ENCODE measurements around the gene CD6.

CD6 gene

DNA sequence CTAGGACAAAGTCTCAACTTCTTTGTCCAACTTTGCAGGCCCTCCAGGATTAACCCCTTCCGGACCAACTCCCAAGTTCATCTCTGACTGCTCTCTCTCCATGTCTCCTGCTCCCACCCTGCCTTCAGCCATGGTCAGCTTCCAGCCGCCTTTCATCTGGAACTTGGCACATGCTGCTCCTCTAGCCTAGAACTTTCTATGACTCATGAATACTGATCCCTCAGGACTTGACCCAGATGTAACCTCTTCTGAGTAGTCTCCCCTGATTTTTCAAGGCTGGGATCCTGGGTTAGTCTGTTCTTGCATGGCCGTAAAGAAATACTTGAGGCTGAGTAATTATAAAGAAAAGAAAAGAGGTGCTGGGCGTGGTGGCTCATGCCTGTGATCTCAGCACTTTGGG lies 14.3 kb upstream of the CD6 start:
- DNase-seq (ENCODE audit: low spot score): no peak
- TF ChIP-seq, protein P1, sequence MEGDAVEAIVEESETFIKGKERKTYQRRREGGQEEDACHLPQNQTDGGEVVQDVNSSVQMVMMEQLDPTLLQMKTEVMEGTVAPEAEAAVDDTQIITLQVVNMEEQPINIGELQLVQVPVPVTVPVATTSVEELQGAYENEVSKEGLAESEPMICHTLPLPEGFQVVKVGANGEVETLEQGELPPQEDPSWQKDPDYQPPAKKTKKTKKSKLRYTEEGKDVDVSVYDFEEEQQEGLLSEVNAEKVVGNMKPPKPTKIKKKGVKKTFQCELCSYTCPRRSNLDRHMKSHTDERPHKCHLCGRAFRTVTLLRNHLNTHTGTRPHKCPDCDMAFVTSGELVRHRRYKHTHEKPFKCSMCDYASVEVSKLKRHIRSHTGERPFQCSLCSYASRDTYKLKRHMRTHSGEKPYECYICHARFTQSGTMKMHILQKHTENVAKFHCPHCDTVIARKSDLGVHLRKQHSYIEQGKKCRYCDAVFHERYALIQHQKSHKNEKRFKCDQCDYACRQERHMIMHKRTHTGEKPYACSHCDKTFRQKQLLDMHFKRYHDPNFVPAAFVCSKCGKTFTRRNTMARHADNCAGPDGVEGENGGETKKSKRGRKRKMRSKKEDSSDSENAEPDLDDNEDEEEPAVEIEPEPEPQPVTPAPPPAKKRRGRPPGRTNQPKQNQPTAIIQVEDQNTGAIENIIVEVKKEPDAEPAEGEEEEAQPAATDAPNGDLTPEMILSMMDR (IDR thresholded peaks at IDR 0.05; ENCODE audit: borderline replicate concordance, control extremely low read depth, extremely low read depth, insufficient read depth, missing control alignments): no peak
- in situ Hi-C loops (cut with MboI; ENCODE audit: low sequenced_read_pairs, unreplicated experiment): no loop called here

DNA sequence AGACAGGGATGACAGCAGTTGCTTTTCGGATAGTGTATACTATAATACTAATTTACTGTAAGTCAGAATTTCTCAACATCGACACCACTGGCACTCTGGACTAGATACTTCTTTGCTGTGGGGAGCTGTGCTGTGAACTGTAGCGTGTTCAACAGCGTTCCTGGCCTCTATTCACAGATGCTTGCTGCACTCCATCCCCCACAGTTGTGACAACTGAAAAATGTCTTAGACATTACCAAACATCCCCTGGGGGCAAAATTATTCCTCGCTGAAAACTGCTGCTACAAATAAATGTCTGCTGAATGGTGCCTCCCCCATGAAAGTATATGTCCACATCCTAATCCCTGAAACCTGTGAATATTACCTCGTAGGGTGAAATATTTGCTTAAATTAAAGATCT lies 12.0 kb upstream of the CD6 start:
- in situ Hi-C loops (cut with MboI; ENCODE audit: low sequenced_read_pairs, unreplicated experiment): no loop called here
- no peak for DNase-seq (ENCODE audit: low spot score)
- TF ChIP-seq, protein P1 (IDR thresholded peaks at IDR 0.05; ENCODE audit: borderline replicate concordance, control extremely low read depth, extremely low read depth, insufficient read depth, missing control alignments): no peak

DNA sequence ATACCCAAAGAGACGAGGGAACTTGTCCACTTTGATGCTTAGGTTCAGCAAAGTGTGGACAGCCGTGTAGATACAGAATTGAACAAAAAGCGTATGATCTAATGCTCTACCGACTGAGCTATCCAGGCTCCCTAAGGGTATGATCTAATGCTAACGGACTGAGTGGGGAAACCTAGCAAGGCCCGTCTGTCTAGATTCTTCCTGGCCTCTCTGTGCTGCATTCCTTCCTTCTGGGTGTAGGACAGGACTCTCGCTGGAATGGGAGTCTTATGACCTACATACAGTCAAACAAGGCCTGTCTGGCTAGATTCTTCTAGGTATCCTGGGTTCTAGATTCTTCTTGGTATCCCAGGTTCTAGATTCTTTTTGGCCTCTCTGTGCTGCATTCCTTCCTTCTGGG lies 11.1 kb upstream of the CD6 start:
- DNase-seq (ENCODE audit: low spot score): no peak
- TF ChIP-seq, protein P1 (IDR thresholded peaks at IDR 0.05; ENCODE audit: borderline replicate concordance, control extremely low read depth, extremely low read depth, insufficient read depth, missing control alignments): no peak
- in situ Hi-C loops (cut with MboI; ENCODE audit: low sequenced_read_pairs, unreplicated experiment): loop anchor here (10.0 kb wide), 1 partner anchor 164 kb away; no protein-coding TSS in a partner anchor

DNA sequence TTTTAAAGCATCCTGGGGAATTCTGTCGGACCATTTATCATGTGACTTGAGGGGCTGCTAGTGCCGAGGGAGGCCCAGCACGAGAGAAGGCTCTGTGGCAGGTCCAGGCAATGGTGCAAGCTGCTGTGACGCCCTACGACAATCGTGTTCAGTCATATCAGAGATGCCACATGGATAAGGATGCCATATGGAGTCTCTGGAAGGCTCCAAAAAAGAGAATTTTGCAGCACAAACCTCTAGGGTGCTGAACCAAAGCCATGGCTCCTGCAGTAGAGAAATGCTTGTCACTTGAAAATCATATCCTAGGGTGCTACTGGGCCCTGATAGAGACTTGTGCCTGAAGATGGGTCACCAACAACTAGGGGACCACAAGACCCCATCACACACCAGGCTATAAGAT lies 6.7 kb upstream of the CD6 start:
- in situ Hi-C loops (cut with MboI; ENCODE audit: low sequenced_read_pairs, unreplicated experiment): loop anchor here (10.0 kb wide), 1 partner anchor 160 kb away; no protein-coding TSS in a partner anchor
- DNase-seq (ENCODE audit: low spot score): no peak
- TF ChIP-seq, protein P1 (IDR thresholded peaks at IDR 0.05; ENCODE audit: borderline replicate concordance, control extremely low read depth, extremely low read depth, insufficient read depth, missing control alignments): no peak

DNA sequence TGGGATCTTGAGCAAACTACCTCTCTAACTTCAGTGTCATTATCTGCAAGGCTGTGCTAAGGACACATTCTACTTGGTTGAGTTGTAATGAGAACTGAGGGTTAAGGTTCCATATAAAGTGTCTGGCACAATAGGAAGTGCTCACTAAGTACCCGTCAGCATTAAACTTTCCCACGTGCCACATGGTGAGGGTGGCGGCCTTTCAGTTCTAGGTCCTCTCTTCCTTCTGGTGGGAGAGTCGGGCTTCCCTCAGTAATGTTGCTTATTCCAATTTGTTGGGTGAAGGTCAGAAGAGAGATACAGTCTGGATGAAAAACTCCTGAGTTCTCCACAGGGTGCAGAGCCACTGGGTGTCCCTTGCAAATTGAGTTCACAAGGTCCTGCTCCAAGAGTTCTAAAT lies 4.6 kb upstream of the CD6 start:
- in situ Hi-C loops (cut with MboI; ENCODE audit: low sequenced_read_pairs, unreplicated experiment): loop anchor here (10.0 kb wide), 1 partner anchor 158 kb away; no protein-coding TSS in a partner anchor

DNA sequence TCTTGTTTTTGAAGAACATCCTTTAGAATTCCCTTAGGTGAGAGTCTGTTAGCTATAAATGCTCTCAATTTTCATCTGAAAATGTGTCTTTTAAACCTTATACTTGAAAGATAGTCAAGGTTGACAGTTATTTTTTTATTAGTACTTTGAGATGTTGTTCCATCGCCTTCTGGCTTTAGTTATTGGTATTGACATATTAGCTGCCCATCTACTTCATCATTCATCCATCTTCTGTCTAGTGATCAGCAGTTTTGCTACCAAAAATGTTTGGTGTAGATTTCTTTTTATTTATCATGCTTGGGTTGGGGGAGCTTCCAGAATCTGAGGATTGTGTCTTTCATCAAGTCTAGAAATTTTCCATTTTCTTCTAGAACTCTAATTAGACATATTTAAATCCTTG lies 3.3 kb upstream of the CD6 start:
- TF ChIP-seq, protein P1 (IDR thresholded peaks at IDR 0.05; ENCODE audit: borderline replicate concordance, control extremely low read depth, extremely low read depth, insufficient read depth, missing control alignments): no peak
- no peak for DNase-seq (ENCODE audit: low spot score)
- in situ Hi-C loops (cut with MboI; ENCODE audit: low sequenced_read_pairs, unreplicated experiment): loop anchor here (10.0 kb wide), 1 partner anchor 157 kb away; no protein-coding TSS in a partner anchor

More for the DNA sequence above, 4.6 kb upstream of the CD6 start:
- DNase-seq (ENCODE audit: low spot score): no peak
- TF ChIP-seq, protein P1 (IDR thresholded peaks at IDR 0.05; ENCODE audit: borderline replicate concordance, control extremely low read depth, extremely low read depth, insufficient read depth, missing control alignments): no peak
